PC-9 (cell line): ENCODE measurements around the gene KLK15. TPM values are rescaled to one million over a fixed set of nuclear protein-coding genes. Genes with fewer than 3 reads are reported as not detected.

Source experiments
- BruUV-seq: library from RNA; stranded (reverse); fragments of 400-500 nt; replicated peaks from 2 replicates; lab custom pipeline; 2021; lab: Mats Ljungman, UMichigan
- CTCF ChIA-PET: fragments of 300-600 bp; sonication (Branson Sonifier 250); formaldehyde crosslinking; loops from one replicate; lab custom pipeline; 2022; ENCODE audit warnings: antibody characterized with exemption; lab: Charles Lee
- POLR2A ChIA-PET: fragments of 300-600 bp; sonication (Branson Sonifier 250); formaldehyde crosslinking; loops from one replicate; lab custom pipeline; 2022; ENCODE audit warnings: antibody characterized with exemption; ENCODE audit not compliant: unreplicated experiment; lab: Charles Lee
- DNase-seq, 2 experiments: peaks; one replicate each; pipeline versions ENCODE4 v3.0.0 to v3.0.0-alpha.2; 2015 to 2022; ENCODE audit warnings: mixed read lengths in 1 of 2
- H2AFZ ChIP-seq: fragments of 200-600 bp; sonication (generic); 2 replicates; pipeline ENCODE4 v1.8.1; 2017; ENCODE audit warnings: antibody characterized with exemption
- H3F3A ChIP-seq: fragments of 200-600 bp; sonication (generic); 2 replicates; pipeline ENCODE4 v1.8.1; 2017; ENCODE audit warnings: antibody characterized with exemption, mild to moderate bottlenecking, low read depth; ENCODE audit not compliant: insufficient read depth
- H3K27ac ChIP-seq: fragments of 200-600 bp; sonication (generic); 2 replicates; pipeline ENCODE4 v1.6.1; 2016; ENCODE audit warnings: mixed run types
- H3K27me3 ChIP-seq: fragments of 200-600 bp; sonication (generic); 2 replicates; pipeline ENCODE4 v1.6.1; 2016; ENCODE audit warnings: low read depth, mixed run types; ENCODE audit not compliant: insufficient read depth
- H3K36me3 ChIP-seq: fragments of 200-600 bp; sonication (generic); 2 replicates; pipeline ENCODE4 v1.6.1; 2016; ENCODE audit warnings: low read depth, mixed run types
- H3K4me1 ChIP-seq: fragments of 200-600 bp; sonication (generic); replicated peaks from 2 replicates; pipeline ENCODE4 v1.6.1; 2016; ENCODE audit warnings: mixed run types; ENCODE audit not compliant: insufficient read depth
- H3K4me2 ChIP-seq: fragments of 200-600 bp; sonication (generic); 2 replicates; pipeline ENCODE4 v1.6.1; 2017; ENCODE audit warnings: mixed run types
- H3K4me3 ChIP-seq: fragments of 200-600 bp; sonication (generic); 2 replicates; pipeline ENCODE4 v1.6.1; 2016; ENCODE audit warnings: mixed run types
- H3K79me2 ChIP-seq: fragments of 200-600 bp; sonication (generic); 2 replicates; pipeline ENCODE4 v1.6.1; 2017; ENCODE audit warnings: low read depth, mixed run types
- H3K9me2 ChIP-seq: fragments of 200-600 bp; sonication (generic); 2 replicates; pipeline ENCODE4 v1.8.1; 2017; ENCODE audit warnings: mild to moderate bottlenecking; ENCODE audit not compliant: insufficient read depth
- H3K9me3 ChIP-seq: fragments of 200-600 bp; sonication (generic); 2 replicates; pipeline ENCODE4 v1.8.1; 2016; ENCODE audit warnings: low read depth; ENCODE audit not compliant: insufficient read depth
- H4K20me1 ChIP-seq: fragments of 200-600 bp; sonication (generic); 2 replicates; pipeline ENCODE4 v1.8.1; 2017; ENCODE audit not compliant: insufficient read depth
- CTCF ChIP-seq: fragments of 200-600 bp; sonication (generic); conservative IDR thresholded peaks from 2 replicates; pipeline ENCODE4 v1.6.1; 2017; ENCODE audit warnings: mixed run types, antibody characterized with exemption, mild to moderate bottlenecking, moderate library complexity
- EZH2 ChIP-seq: fragments of 200-600 bp; sonication (generic); IDR thresholded peaks from 2 replicates; pipeline ENCODE4 v1.8.0; 2017; ENCODE audit warnings: antibody characterized with exemption, low read depth
- intact Hi-C: fragments of 100-400 bp; cut with micrococcal nuclease; formaldehyde crosslinking; loops from one replicate; pipeline ENCODE4 v1.10.0; 2022; ENCODE audit not compliant: unreplicated experiment
- total RNA-seq: library from RNA; stranded (reverse); gene quantifications from 2 replicates; pipeline ENCODE4 v1.2.3, GENCODE V29; 2021

KLK15 gene
- total RNA-seq, 1 experiment from 2014 or later: not detected

- intact Hi-C loops: no loop called here
- peaks cover 10% of the 10 kb centered on the region; the same call in 1 of the 2 replicates for H3F3A ChIP-seq
- H3K27me3 ChIP-seq: peaks cover 57% of the 10 kb centered on the region
- POLR2A ChIA-PET: no interaction called here
- no peak overlapping the region for H3K4me3 ChIP-seq
- no TSS peak for BruUV-seq
- H3K4me1 ChIP-seq: peaks cover 15% of the 10 kb centered on the region
- no peak overlapping the region for H2AFZ ChIP-seq
- no peaks in the 10 kb centered on the region for H4K20me1 ChIP-seq
- peak overlapping the region; percentile 65; the same call in 1 of the 2 replicates for H3K4me2 ChIP-seq
- H3K9me2 ChIP-seq: no peaks in the 10 kb centered on the region
- H3K36me3 ChIP-seq: no peaks in the 10 kb centered on the region
- no peaks in the 10 kb centered on the region for H3K9me3 ChIP-seq
- CTCF ChIA-PET: no interaction called here
- no peak for DNase-seq
- no peak overlapping the region for H3K27ac ChIP-seq
- H3K79me2 ChIP-seq: no peaks in the 10 kb centered on the region
- TF ChIP-seq CTCF (no peak), EZH2 (no peak)
Measured at GRCh38 chr19:50843205-50843604, 9.8 kb upstream of the KLK15 start.

DNA sequence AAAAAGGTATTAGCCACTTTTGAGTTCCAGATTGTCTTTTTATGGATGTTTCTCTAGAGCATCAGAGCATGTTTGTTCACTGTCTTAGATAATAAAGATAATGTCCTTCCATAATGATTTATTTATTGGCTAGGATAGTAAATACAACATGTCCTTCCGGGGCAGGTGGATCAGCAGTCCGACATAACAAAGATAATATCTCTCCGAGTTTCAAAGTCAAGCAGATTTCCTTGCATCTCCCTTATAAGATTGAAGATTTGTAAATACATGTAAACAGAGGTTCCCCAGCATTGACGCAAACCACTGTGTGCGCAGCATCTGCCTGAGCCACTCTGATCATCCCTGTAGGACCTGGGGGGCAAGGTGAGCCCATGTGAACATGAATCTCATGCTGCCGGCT, 8.8 kb upstream of the KLK15 start:
- Histone ChIP-seq H3K9me3 (no peaks in the 10 kb centered on the region), H4K20me1 (no peaks in the 10 kb centered on the region), H3K36me3 (no peaks in the 10 kb centered on the region), H3K79me2 (no peaks in the 10 kb centered on the region), H3K27ac (no peak overlapping the region), H3K4me2 (no peak overlapping the region), H3K4me1 (peaks cover 15% of the 10 kb centered on the region), H3K4me3 (no peak overlapping the region), H2AFZ (no peak overlapping the region), H3F3A (peaks cover 10% of the 10 kb centered on the region; the same call in 1 of the 2 replicates), H3K9me2 (no peaks in the 10 kb centered on the region), H3K27me3 (peaks cover 54% of the 10 kb centered on the region)
- intact Hi-C loops: no loop called here
- no TSS peak for BruUV-seq
- TF ChIP-seq CTCF: no peak
- TF ChIP-seq EZH2: no peak
- CTCF ChIA-PET: no interaction called here
- POLR2A ChIA-PET: no interaction called here
- no peak for DNase-seq

DNA sequence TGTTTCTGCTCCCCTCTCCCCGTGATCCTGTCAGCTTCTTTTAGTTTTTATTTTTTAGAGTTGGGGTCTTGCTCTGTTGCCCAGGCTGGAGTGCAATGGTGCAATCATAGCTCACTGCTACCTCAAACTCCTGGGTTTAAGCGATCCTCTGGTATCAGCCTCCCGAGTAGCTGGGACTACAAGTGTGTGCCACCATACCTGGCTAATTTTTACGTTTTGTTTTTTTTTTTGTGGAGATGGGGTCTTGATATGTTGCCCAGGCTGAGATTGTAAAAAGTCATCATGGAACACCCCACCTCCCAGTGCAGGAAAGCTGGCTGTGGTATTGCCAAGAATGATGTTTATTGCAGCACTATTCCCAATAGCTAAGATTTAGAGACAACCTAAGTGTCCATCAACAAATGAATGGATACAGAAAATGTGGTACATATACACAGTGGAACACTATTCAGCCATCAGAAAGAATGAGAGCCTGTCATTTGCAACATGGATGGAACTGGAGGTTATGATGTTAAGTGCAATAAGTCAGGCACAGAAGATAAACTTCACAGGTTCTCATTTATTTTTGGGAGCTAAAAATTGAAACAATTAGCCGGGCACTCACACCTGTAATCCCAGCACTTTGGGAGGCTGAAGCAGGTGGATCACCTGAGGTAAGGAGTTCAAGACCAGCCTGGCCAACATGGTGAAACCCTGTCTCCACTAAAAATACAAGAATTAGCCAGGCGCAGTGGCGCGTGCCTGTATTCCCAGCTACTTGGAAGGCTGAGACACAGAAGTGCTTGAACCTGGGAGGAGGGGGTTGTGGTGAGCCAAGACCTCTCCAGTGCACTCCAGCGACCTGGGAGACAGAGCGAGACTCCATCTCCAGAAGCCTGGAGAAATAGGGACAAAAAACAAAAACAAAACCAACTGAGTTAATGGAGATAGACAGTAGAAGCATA, 6.6 kb upstream of the KLK15 start:
- peaks cover 39% of the 10 kb centered on the region for H3K27me3 ChIP-seq
- no peak overlapping the region for H2AFZ ChIP-seq
- H3K27ac ChIP-seq: no peak overlapping the region
- peaks cover 18% of the 10 kb centered on the region; the same call in 1 of the 2 replicates for H3F3A ChIP-seq
- intact Hi-C loops: no loop called here
- peaks cover 18% of the 10 kb centered on the region for H3K4me1 ChIP-seq
- H3K4me3 ChIP-seq: no peak overlapping the region
- ChIA-PET CTCF (no interaction called here), POLR2A (interaction anchor here (0.6 kb wide), 1 partner anchor 29 kb away, joined by 3 read pairs; no protein-coding TSS in a partner anchor)
- H3K79me2 ChIP-seq: no peaks in the 10 kb centered on the region
- no peaks in the 10 kb centered on the region for H4K20me1 ChIP-seq
- no peaks in the 10 kb centered on the region for H3K9me2 ChIP-seq
- no TSS peak for BruUV-seq
- H3K4me2 ChIP-seq: no peak overlapping the region
- no peaks in the 10 kb centered on the region for H3K36me3 ChIP-seq
- H3K9me3 ChIP-seq: no peaks in the 10 kb centered on the region
- no peak for DNase-seq
- TF ChIP-seq EZH2: no peak
- no peak for TF ChIP-seq CTCF
